ENCODE measurements around the gene GPD1L.
"Not testable (repeated sequence)": the region's sequence is repeated elsewhere in the genome, so short reads cannot be mapped to it uniquely, and the experiment has no call there.

Gene GPD1L

DNA sequence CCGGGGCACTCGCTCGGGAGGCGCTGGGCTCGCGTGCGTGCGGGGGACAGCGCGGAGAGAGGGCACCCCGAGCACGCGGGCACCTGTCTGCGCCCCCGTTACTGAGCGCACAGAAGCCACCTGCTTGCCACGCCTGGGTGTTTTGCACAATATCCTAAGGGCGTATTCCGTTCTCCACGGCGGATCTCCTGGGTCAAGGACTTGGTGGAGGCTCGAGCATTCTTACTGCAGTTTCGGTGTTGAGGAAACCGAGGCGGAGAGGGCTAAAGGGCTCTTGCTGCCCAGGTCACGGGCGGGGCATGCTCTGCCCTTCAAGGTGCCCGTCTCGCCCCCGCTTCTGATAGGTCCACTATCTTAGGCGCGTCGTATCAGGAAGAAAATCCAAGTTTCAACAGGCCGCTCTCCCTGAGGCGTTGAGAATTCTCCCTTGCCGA lies 526 bp downstream of the GPD1L start:
- DNase-seq, result no peak

GRCh38 chr3:32108224-32108623 lies 1.8 kb downstream of the GPD1L start:
- not testable (repeated sequence) for DNase-seq

- no peak for DNase-seq
Observed at GRCh38 chr3:32109256-32109655, 2.8 kb downstream of the GPD1L start.

GRCh38 chr3:32110233-32110760 lies 3.9 kb downstream of the GPD1L start:
- no peak for DNase-seq

DNA sequence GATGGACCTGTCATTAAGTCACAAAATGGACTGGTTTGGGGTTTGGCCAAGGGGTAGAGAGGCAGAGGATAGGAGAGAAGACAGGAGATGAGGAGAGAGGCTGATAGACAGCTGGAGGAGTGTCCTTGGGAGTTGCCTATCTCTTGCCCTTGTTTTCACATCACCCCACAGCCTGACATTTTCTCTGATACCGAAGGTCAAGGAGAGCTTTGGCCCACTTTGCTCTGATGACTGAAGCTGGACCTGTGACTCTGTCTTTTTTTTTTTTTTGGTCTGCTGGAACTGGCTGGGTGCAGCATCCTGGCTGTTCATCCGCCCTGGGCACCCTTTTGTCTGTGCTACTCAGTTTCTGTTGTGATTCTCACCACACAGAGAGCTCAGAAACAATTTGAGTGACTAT lies 5.1 kb downstream of the GPD1L start:
- no peak for DNase-seq

GRCh38 chr3:32113566-32113965 lies 7.1 kb downstream of the GPD1L start:
- no peak for DNase-seq

- no peak for DNase-seq
Observed at GRCh38 chr3:32113981-32114545, 7.6 kb downstream of the GPD1L start.

- DNase-seq, result not testable (repeated sequence)
Observed at GRCh38 chr3:32114546-32115386, 8.3 kb downstream of the GPD1L start.

DNA sequence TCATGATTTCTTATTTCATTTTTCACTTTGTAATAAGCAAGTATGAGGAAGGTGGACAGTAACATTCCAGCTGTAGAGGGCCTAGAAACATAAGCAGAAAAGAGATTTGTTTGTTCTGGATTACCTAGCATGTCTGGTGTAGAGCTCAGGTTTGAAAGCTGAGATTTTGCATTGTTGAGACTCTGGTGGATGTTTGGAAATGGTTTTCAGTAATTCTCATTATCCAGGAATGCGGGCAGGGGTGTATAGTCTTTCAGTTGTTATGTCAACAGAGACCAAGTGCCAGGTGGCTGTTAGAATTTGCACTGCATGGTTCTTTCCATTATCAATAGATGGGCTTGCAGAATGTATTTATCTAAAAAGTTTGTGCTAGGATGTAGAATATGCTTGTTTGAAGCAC lies 10.9 kb downstream of the GPD1L start:
- no peak for DNase-seq

DNA sequence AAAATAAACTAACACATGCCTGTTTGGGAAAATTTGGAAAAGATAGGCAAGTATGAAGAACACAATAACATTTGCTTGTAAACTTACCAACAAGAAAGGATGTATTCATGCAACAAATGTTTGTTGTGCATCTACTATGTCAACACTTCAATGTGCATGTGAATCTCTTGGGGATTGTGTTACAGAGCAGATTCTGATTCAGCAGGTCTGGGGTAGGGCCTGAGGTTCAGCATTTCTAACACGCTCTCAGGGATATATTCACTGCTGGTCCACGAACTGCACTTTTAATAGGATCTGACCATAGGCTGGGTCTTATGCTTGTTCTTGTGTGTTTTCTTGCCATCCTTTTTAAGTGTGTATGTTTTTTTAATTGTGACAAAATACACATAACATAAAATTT lies 11.8 kb downstream of the GPD1L start:
- DNase-seq, result no peak

DNA sequence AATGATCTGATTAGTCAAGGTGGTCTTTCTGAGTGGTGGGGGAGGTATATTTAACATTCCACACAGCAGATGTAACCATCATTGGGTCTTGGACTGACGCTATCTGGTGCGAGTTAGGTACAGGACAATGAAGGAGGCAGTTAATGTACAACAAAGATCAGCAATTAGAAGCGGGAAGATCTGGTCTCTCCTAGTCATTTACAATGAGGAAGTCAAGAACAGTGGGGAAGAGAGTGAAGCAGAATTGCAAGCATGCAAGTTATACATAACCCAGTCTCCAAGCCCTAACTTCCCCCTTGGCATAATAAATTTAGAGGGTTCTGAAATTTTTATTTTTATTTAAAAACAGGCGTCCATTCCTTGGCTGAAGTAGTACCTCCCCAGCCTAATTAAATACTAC lies 14.1 kb downstream of the GPD1L start:
- no peak for DNase-seq

- no peak for DNase-seq
Observed at GRCh38 chr3:32121137-32121536, 14.7 kb downstream of the GPD1L start.

GRCh38 chr3:32123620-32124019 lies 17.2 kb downstream of the GPD1L start:
- DNase-seq, result no peak

DNA sequence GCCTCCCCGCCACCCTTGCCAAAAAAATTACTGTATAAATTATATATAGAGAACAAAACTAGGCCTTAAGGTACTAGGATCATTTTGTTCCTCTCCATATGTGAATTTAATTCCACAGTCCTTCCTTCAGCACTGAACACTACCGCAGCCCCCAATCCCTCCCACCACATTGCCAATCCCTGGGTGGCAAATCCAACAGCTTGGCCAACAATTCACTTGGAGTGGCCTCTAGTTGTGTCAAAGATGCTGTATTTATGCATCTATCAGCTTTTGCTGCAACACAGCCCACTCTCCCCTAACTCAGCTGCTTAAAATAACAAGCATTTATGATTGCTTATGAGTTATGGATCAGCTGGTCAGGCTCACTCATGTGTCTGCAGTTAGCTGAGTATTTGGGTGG lies 18.6 kb downstream of the GPD1L start:
- no peak for DNase-seq

- no peak for DNase-seq
Observed at GRCh38 chr3:32126305-32127015, 20.0 kb downstream of the GPD1L start.

GRCh38 chr3:32127219-32127826 lies 20.9 kb downstream of the GPD1L start:
- DNase-seq, result no peak

- no peak for DNase-seq
Observed at GRCh38 chr3:32128936-32129335, 22.5 kb downstream of the GPD1L start.

- DNase-seq, result no peak
Observed at GRCh38 chr3:32129832-32130231, 23.4 kb downstream of the GPD1L start.

GRCh38 chr3:32132121-32132520 lies 25.7 kb downstream of the GPD1L start:
- no peak for DNase-seq

GRCh38 chr3:32132706-32133105 lies 26.3 kb downstream of the GPD1L start:
- no peak for DNase-seq

- DNase-seq, result no peak
Observed at GRCh38 chr3:32136703-32137102, 30.3 kb downstream of the GPD1L start.

DNA sequence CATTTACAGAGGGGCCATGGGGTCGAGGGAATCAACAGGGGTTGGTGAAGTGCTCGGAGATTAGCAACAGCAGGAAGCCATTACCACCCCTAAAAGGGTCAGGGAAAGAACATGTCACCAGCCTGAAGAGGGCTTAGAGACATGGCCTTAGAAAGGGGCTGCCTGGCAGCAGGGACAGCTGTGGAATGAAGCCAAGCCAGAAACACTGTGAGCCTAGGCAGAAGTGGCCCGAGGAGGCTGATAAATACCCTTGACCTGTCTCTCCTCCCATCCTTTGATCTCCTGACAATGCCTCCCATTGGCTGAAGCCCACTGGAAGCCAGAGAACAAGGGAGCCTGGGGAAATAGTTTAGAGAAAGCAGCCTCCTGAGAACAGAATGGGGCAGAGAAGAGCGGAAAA lies 31.4 kb downstream of the GPD1L start:
- no peak for DNase-seq

GRCh38 chr3:32138545-32139104 lies 32.2 kb downstream of the GPD1L start:
- no peak for DNase-seq
